IMR-90 (cell line): ENCODE measurements around the gene JADE2. TPM values are rescaled to one million over a fixed set of nuclear protein-coding genes. Genes with fewer than 3 reads are reported as not detected.

Experiments
- ATAC-seq: fragments of 200-7000 bp; cut with Tn5 transposase; 2 replicates; pipeline ENCODE4 v1.9.1; 2020; ENCODE audit warnings: low read depth, mild to moderate bottlenecking, moderate library complexity
- BruUV-seq: library from RNA; stranded (reverse); fragments of 400-500 nt; replicated peaks from 2 replicates; lab custom pipeline; 2021; lab: Mats Ljungman, UMichigan
- CTCF ChIA-PET: fragments of 300-600 bp; formaldehyde crosslinking; extraction: SDS; loops from one replicate; lab custom pipeline; 2021; ENCODE audit warnings: antibody characterized with exemption; lab: Yijun Ruan, JAX
- POLR2A ChIA-PET: fragments of 300-600 bp; sonication (Branson Sonifier 250); formaldehyde crosslinking; loops from one replicate; lab custom pipeline; 2022; ENCODE audit warnings: antibody characterized with exemption; ENCODE audit not compliant: unreplicated experiment; lab: Charles Lee
- DNase-seq: peaks from one replicate; pipeline ENCODE4 v3.0.0; 2013
- H2AFZ ChIP-seq: replicated peaks from 2 replicates; pipeline ENCODE3; 2013; ENCODE audit warnings: low read length, mild to moderate bottlenecking; ENCODE audit not compliant: poor library complexity
- H2AK5ac ChIP-seq: 2 replicates; pipeline ENCODE4 v1.6.1; 2013; ENCODE audit warnings: low read depth, low read length, inconsistent platforms
- H2AK9ac ChIP-seq: replicated peaks from 2 replicates; pipeline ENCODE3; 2013; ENCODE audit warnings: mild to moderate bottlenecking, low read depth, low read length, moderate library complexity; ENCODE audit not compliant: poor library complexity
- H2BK120ac ChIP-seq: 2 replicates; pipeline ENCODE4 v1.6.1; 2013; ENCODE audit warnings: low read depth, low read length, inconsistent platforms
- H2BK15ac ChIP-seq: 3 replicates; pipeline ENCODE4 v1.6.1; 2013; ENCODE audit warnings: low read depth, low read length, inconsistent platforms
- H2BK20ac ChIP-seq: 2 replicates; pipeline ENCODE4 v1.6.1; 2013; ENCODE audit warnings: low read depth, mild to moderate bottlenecking, inconsistent platforms, low read length, moderate library complexity
- H2BK5ac ChIP-seq: 2 replicates; pipeline ENCODE4 v1.6.1; 2013; ENCODE audit warnings: mild to moderate bottlenecking, low read depth, low read length, inconsistent platforms; ENCODE audit not compliant: poor library complexity, severe bottlenecking
- H3K14ac ChIP-seq: replicated peaks from 2 replicates; pipeline ENCODE4 v1.6.1; 2013; ENCODE audit warnings: low read depth, low read length, inconsistent platforms
- H3K18ac ChIP-seq: 2 replicates; pipeline ENCODE4 v1.6.1; 2013; ENCODE audit warnings: low read depth, low read length, control low read depth
- H3K23ac ChIP-seq: 2 replicates; pipeline ENCODE4 v1.6.1; 2013; ENCODE audit warnings: low read depth, low read length, inconsistent platforms
- H3K27ac ChIP-seq: 2 replicates; pipeline ENCODE4 v1.5.1; 2013; ENCODE audit warnings: mild to moderate bottlenecking, control low read depth, low read length; ENCODE audit not compliant: insufficient read depth
- H3K27me3 ChIP-seq: 2 replicates; pipeline ENCODE4 v1.6.1; 2013; ENCODE audit warnings: low read length; ENCODE audit not compliant: control insufficient read depth, insufficient read depth
- H3K36me3 ChIP-seq: 2 replicates; pipeline ENCODE4 v1.6.1; 2013; ENCODE audit warnings: low read length, mixed read lengths; ENCODE audit not compliant: control insufficient read depth, insufficient read depth
- H3K4ac ChIP-seq: 2 replicates; pipeline ENCODE4 v1.6.1; 2013; ENCODE audit warnings: low read depth, low read length, inconsistent platforms
- H3K4me1 ChIP-seq: 2 replicates; pipeline ENCODE4 v1.6.1; 2013; ENCODE audit warnings: low read length, mixed read lengths; ENCODE audit not compliant: control insufficient read depth, insufficient read depth
- H3K4me2 ChIP-seq: 2 replicates; pipeline ENCODE4 v1.6.1; 2013; ENCODE audit warnings: low read depth, mild to moderate bottlenecking, control low read depth, low read length, moderate library complexity
- H3K4me3 ChIP-seq: 2 replicates; pipeline ENCODE4 v1.5.1; 2013; ENCODE audit warnings: low read depth, mild to moderate bottlenecking, control low read depth, low read length, moderate library complexity; ENCODE audit not compliant: insufficient read depth
- H3K56ac ChIP-seq: 2 replicates; pipeline ENCODE4 v1.6.1; 2013; ENCODE audit warnings: low read length, inconsistent platforms; ENCODE audit not compliant: insufficient read depth; ENCODE audit errors: extremely low read depth
- H3K79me1 ChIP-seq, 2 experiments: 2 replicates each; pipeline ENCODE4 v1.6.1; 2013; ENCODE audit warnings: low read length in 2 of 2, inconsistent platforms in 1 of 2, low read depth in 1 of 2
- H3K9ac ChIP-seq: 2 replicates; pipeline ENCODE4 v1.6.1; 2013; ENCODE audit warnings: low read depth, low read length, control low read depth
- H3K9me1 ChIP-seq: 2 replicates; pipeline ENCODE4 v1.6.1; 2013; ENCODE audit warnings: low read length, inconsistent platforms; ENCODE audit not compliant: insufficient read depth
- H3K9me3 ChIP-seq: 2 replicates; pipeline ENCODE4 v1.6.1; 2013; ENCODE audit warnings: low read length; ENCODE audit not compliant: control insufficient read depth, insufficient read depth
- H4K20me1 ChIP-seq: 2 replicates; pipeline ENCODE4 v1.6.1; 2013; ENCODE audit warnings: low read length, inconsistent platforms; ENCODE audit not compliant: insufficient read depth
- H4K5ac ChIP-seq: 2 replicates; pipeline ENCODE4 v1.6.1; 2013; ENCODE audit warnings: mild to moderate bottlenecking, low read depth, low read length, control low read depth
- H4K8ac ChIP-seq, 2 experiments: 2 replicates each; pipeline ENCODE4 v1.6.1; 2013; ENCODE audit warnings: low read depth in 2 of 2, low read length in 2 of 2, control low read depth in 1 of 2, inconsistent platforms in 1 of 2
- H4K91ac ChIP-seq: 2 replicates; pipeline ENCODE4 v1.6.1; 2013; ENCODE audit warnings: low read depth, low read length, inconsistent platforms; ENCODE audit not compliant: insufficient read depth
- BHLHE40 ChIP-seq: fragments of 150-350 bp; IDR thresholded peaks from 2 replicates; pipeline ENCODE4 v1.6.1; 2016; ENCODE audit warnings: mild to moderate bottlenecking, low read depth, low read length
- CEBPB ChIP-seq: IDR thresholded peaks from 2 replicates; pipeline ENCODE4 v1.6.1; 2012; ENCODE audit warnings: low read depth, low read length, improper control_type of control experiment
- CHD1 ChIP-seq: IDR thresholded peaks from 2 replicates; pipeline ENCODE4 v1.6.1; 2012; ENCODE audit warnings: low read depth, low read length, improper control_type of control experiment
- FOS ChIP-seq: fragments of 150-350 bp; IDR thresholded peaks from 2 replicates; pipeline ENCODE4 v1.6.1; 2016; ENCODE audit warnings: low read depth, low read length
- MAFK ChIP-seq: IDR thresholded peaks from 2 replicates; pipeline ENCODE4 v1.6.1; 2012; ENCODE audit warnings: low read depth, low read length, improper control_type of control experiment
- MAZ ChIP-seq: IDR thresholded peaks from 2 replicates; pipeline ENCODE4 v1.6.1; 2012; ENCODE audit warnings: low read depth, mild to moderate bottlenecking, low read length, improper control_type of control experiment, moderate library complexity, borderline replicate concordance
- MXI1 ChIP-seq: IDR thresholded peaks from 2 replicates; pipeline ENCODE4 v1.6.1; 2012; ENCODE audit warnings: low read depth, mild to moderate bottlenecking, low read length, moderate library complexity, borderline replicate concordance
- NFE2L2 ChIP-seq: fragments of 150-350 bp; IDR thresholded peaks from 2 replicates; pipeline ENCODE4 v1.6.1; 2016; ENCODE audit warnings: low read depth, mild to moderate bottlenecking, low read length
- POLR2A ChIP-seq: IDR thresholded peaks from 2 replicates; pipeline ENCODE4 v1.6.1; 2012; ENCODE audit warnings: mild to moderate bottlenecking, low read depth, low read length
- RAD21 ChIP-seq: IDR thresholded peaks from 2 replicates; pipeline ENCODE4 v1.6.1; 2012; ENCODE audit warnings: low read length, improper control_type of control experiment
- RCOR1 ChIP-seq: IDR thresholded peaks from 2 replicates; pipeline ENCODE4 v1.6.1; 2012; ENCODE audit warnings: mild to moderate bottlenecking, low read length, improper control_type of control experiment; ENCODE audit not compliant: insufficient replicate concordance
- RFX5 ChIP-seq: IDR thresholded peaks from 2 replicates; pipeline ENCODE4 v1.8.0; 2012; ENCODE audit warnings: low read depth, mild to moderate bottlenecking, low read length, moderate library complexity
- SMC3 ChIP-seq: fragments of 150-350 bp; IDR thresholded peaks from 2 replicates; pipeline ENCODE4 v1.6.1; 2016; ENCODE audit warnings: low read depth, mild to moderate bottlenecking, antibody characterized with exemption, low read length, moderate library complexity
- dilution Hi-C: fragments of 300-500 bp; cut with HindIII; formaldehyde crosslinking; loops from one replicate; pipeline ENCODE4 v1.14.3; 2018; ENCODE audit warnings: low sequenced_read_pairs; ENCODE audit not compliant: unreplicated experiment
- in situ Hi-C: fragments of 300-500 bp; cut with MboI; formaldehyde crosslinking; loops from 3 replicates; pipeline ENCODE4 v1.14.3; 2019; ENCODE audit warnings: low sequenced_read_pairs, inconsistent platforms, mixed read lengths
- intact Hi-C: fragments of 100-400 bp; cut with micrococcal nuclease; formaldehyde crosslinking; loops from 2 replicates; pipeline ENCODE4 v1.10.0; 2022
- polyA plus RNA-seq, 3 experiments: library from polyadenylated mRNA; depleted of rRNA; stranded (reverse); fragments of >200 nt; gene quantifications; 2 replicates each; pipeline ENCODE4 v1.2.3, GENCODE V29; 2012; ENCODE audit warnings: low replicate concordance in 1 of 3
- total RNA-seq: library from RNA; depleted of rRNA; stranded (reverse); fragments of >200 nt; gene quantifications from 2 replicates; pipeline ENCODE4 v1.2.3, GENCODE V29; 2012
- TF ChIP-seq, protein P1 (sequence below): fragments of 150-350 bp; IDR thresholded peaks from 2 replicates; pipeline ENCODE4 v1.6.1; 2017; ENCODE audit warnings: mild to moderate bottlenecking, antibody characterized with exemption, low read length, low read depth
- TF ChIP-seq, protein P2 (sequence below): conservative IDR thresholded peaks from 2 replicates; pipeline ENCODE4 v1.5.1; 2012; ENCODE audit warnings: mild to moderate bottlenecking, low read depth, low read length, improper control_type of control experiment
- TF ChIP-seq, protein P3 (sequence below): fragments of 150-350 bp; IDR thresholded peaks from 2 replicates; pipeline ENCODE4 v1.6.1; 2016; ENCODE audit warnings: low read depth, mild to moderate bottlenecking, low read length, moderate library complexity, borderline replicate concordance

JADE2 gene
- total and polyA plus RNA-seq, 2 of the 4 experiments (the other 2 are of a cell fraction), result 13.3 to 14.9 TPM

DNA sequence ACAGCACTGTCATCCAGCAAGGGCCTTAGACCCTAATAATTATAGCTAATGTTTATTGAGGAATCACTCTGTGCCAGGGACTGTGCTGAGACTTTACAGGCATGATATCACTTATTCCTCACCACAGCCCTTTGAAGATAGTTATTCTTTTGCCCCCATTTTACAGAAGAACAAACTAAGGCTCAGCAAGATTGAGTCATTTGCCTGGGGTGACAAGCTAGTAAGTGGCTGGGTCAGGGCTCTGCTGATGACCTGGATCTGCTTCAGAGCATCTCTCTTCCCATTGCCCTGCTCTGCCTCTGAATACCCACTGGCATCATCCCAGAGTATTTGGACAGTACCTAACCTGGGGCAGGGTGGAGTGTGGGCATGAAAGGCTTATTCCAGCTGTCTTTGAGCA is 11.8 kb downstream of the JADE2 start:
- H2AK5ac ChIP-seq, result no peak overlapping the region
- TF ChIP-seq CHD1 (no peak), FOS (no peak), POLR2A (no peak), SMC3 (no peak), RAD21 (no peak), MXI1 (no peak), BHLHE40 (no peak), CEBPB (no peak), RCOR1 (no peak), MAFK (no peak), RFX5 (no peak), NFE2L2 (no peak), MAZ (no peak)
- TF ChIP-seq, protein P1, sequence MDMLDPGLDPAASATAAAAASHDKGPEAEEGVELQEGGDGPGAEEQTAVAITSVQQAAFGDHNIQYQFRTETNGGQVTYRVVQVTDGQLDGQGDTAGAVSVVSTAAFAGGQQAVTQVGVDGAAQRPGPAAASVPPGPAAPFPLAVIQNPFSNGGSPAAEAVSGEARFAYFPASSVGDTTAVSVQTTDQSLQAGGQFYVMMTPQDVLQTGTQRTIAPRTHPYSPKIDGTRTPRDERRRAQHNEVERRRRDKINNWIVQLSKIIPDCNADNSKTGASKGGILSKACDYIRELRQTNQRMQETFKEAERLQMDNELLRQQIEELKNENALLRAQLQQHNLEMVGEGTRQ, result no peak
- TF ChIP-seq, protein P2, sequence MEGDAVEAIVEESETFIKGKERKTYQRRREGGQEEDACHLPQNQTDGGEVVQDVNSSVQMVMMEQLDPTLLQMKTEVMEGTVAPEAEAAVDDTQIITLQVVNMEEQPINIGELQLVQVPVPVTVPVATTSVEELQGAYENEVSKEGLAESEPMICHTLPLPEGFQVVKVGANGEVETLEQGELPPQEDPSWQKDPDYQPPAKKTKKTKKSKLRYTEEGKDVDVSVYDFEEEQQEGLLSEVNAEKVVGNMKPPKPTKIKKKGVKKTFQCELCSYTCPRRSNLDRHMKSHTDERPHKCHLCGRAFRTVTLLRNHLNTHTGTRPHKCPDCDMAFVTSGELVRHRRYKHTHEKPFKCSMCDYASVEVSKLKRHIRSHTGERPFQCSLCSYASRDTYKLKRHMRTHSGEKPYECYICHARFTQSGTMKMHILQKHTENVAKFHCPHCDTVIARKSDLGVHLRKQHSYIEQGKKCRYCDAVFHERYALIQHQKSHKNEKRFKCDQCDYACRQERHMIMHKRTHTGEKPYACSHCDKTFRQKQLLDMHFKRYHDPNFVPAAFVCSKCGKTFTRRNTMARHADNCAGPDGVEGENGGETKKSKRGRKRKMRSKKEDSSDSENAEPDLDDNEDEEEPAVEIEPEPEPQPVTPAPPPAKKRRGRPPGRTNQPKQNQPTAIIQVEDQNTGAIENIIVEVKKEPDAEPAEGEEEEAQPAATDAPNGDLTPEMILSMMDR, result no peak
- TF ChIP-seq, protein P3, sequence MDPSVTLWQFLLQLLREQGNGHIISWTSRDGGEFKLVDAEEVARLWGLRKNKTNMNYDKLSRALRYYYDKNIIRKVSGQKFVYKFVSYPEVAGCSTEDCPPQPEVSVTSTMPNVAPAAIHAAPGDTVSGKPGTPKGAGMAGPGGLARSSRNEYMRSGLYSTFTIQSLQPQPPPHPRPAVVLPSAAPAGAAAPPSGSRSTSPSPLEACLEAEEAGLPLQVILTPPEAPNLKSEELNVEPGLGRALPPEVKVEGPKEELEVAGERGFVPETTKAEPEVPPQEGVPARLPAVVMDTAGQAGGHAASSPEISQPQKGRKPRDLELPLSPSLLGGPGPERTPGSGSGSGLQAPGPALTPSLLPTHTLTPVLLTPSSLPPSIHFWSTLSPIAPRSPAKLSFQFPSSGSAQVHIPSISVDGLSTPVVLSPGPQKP, result no peak
- H2BK20ac ChIP-seq, result no peak overlapping the region
- no peak overlapping the region for H3K4me3 ChIP-seq
- H3K27ac ChIP-seq, result no peak overlapping the region
- no peak overlapping the region for H3K4me2 ChIP-seq
- no peak overlapping the region for H3K56ac ChIP-seq
- ATAC-seq (no peak), DNase-seq (no peak)
- H4K91ac ChIP-seq, result no peak overlapping the region
- H3K14ac ChIP-seq, result no peak overlapping the region
- ChIA-PET POLR2A (no interaction called here), CTCF (no interaction called here)
- H2BK120ac ChIP-seq, result no peak overlapping the region
- dilution Hi-C loops, result no loop called here
- H3K4ac ChIP-seq, result no peak overlapping the region
- peaks cover 3% of the 10 kb centered on the region; the same call in 1 of the 2 replicates for H3K4me1 ChIP-seq
- no peak overlapping the region for H3K23ac ChIP-seq
- H4K5ac ChIP-seq, result no peak overlapping the region
- no peak overlapping the region for H3K18ac ChIP-seq
- peaks cover 43% of the 10 kb centered on the region; the same call in 1 of the 2 replicates for H4K20me1 ChIP-seq
- no peak overlapping the region for H2AFZ ChIP-seq
- H3K27me3 ChIP-seq, result no peaks in the 10 kb centered on the region
- intact Hi-C loops, result no loop called here
- H3K9me1 ChIP-seq, result peaks cover 11% of the 10 kb centered on the region
- H2BK5ac ChIP-seq, result no peak overlapping the region
- BruUV-seq, result no TSS peak
- H3K9ac ChIP-seq, result no peak overlapping the region
- peaks cover 43% of the 10 kb centered on the region for H3K36me3 ChIP-seq
- H3K9me3 ChIP-seq, result no peaks in the 10 kb centered on the region
- H2BK15ac ChIP-seq, result no peak overlapping the region
- H3K79me1 ChIP-seq, result peaks cover 29 to 75% of the 10 kb centered on the region in 2 experiments
- H2AK9ac ChIP-seq, result no peak overlapping the region
- H4K8ac ChIP-seq, result no peak overlapping the region
- in situ Hi-C loops, result no loop called here
